Hepatocyte (in vitro differentiated cells): ENCODE results near the gene PSMD1. TPM values are rescaled to one million over a fixed set of nuclear protein-coding genes. Genes with fewer than 3 reads are reported as not detected.

ENCODE experiments used
- DNase-seq: peaks from one replicate; pipeline ENCODE4 v3.0.0-alpha.2; 2016; ENCODE audit warnings: low spot score
- H2AFZ ChIP-seq: fragments of 200-600 bp; sonication (generic); 2 replicates; pipeline ENCODE4 v1.6.0; 2016; ENCODE audit warnings: antibody characterized with exemption, mild to moderate bottlenecking
- H3K27ac ChIP-seq: fragments of 200-600 bp; sonication (generic); 2 replicates; pipeline ENCODE4 v1.5.1; 2016; ENCODE audit warnings: mild to moderate bottlenecking
- H3K27me3 ChIP-seq: fragments of 200-600 bp; sonication (generic); 2 replicates; pipeline ENCODE4 v1.6.1; 2016
- H3K36me3 ChIP-seq: fragments of 200-600 bp; sonication (generic); replicated peaks from 2 replicates; pipeline ENCODE4 v1.5.1; 2016; ENCODE audit warnings: low read depth; ENCODE audit not compliant: insufficient read depth
- H3K4me1 ChIP-seq: fragments of 200-600 bp; sonication (generic); 2 replicates; pipeline ENCODE4 v1.5.1; 2016; ENCODE audit warnings: mild to moderate bottlenecking, moderate library complexity; ENCODE audit not compliant: insufficient read depth
- H3K4me2 ChIP-seq: fragments of 200-600 bp; sonication (generic); 2 replicates; pipeline ENCODE4 v1.6.0; 2016
- H3K4me3 ChIP-seq: fragments of 200-600 bp; sonication (generic); 2 replicates; pipeline ENCODE4 v1.5.1; 2016; ENCODE audit warnings: mild to moderate bottlenecking
- H3K79me2 ChIP-seq: fragments of 200-600 bp; sonication (generic); 2 replicates; pipeline ENCODE4 v1.6.0; 2017; ENCODE audit warnings: mild to moderate bottlenecking
- H3K9me2 ChIP-seq: fragments of 200-600 bp; sonication (generic); replicated peaks from 2 replicates; pipeline ENCODE4 v1.6.0; 2017; ENCODE audit warnings: mild to moderate bottlenecking; ENCODE audit not compliant: insufficient read depth
- H3K9me3 ChIP-seq: fragments of 200-600 bp; sonication (generic); 2 replicates; pipeline ENCODE4 v1.5.1; 2016; ENCODE audit warnings: low read depth, mild to moderate bottlenecking
- H4K20me1 ChIP-seq: fragments of 200-600 bp; sonication (generic); 2 replicates; pipeline ENCODE4 v1.6.0; 2016; ENCODE audit warnings: mild to moderate bottlenecking; ENCODE audit not compliant: insufficient read depth, poor library complexity, severe bottlenecking
- EZH2 ChIP-seq: fragments of 200-600 bp; sonication (generic); IDR thresholded peaks from 2 replicates; pipeline ENCODE4 v1.6.1; 2016; ENCODE audit warnings: antibody characterized with exemption, mild to moderate bottlenecking, borderline replicate concordance
- EZH2phosphoT487 ChIP-seq: fragments of 200-600 bp; sonication (generic); IDR thresholded peaks from one replicate; pipeline ENCODE4 v1.6.1; 2018; ENCODE audit warnings: antibody characterized with exemption, mild to moderate bottlenecking, low read depth, moderate library complexity; ENCODE audit not compliant: unreplicated experiment, severe bottlenecking
- WGBS: methylation state at CpG from one replicate; pipeline ENCODE4 v1.1.6; 2016; ENCODE audit warnings: low lambda C conversion rate; ENCODE audit errors: missing lambda C conversion rate; 5-methylcytosine and 5-hydroxymethylcytosine counted together
- polyA plus RNA-seq: library from polyadenylated mRNA; unstranded; fragments of >200 nt; fragmentation: Nextera tagmentation; extraction: Ambion mirVana; gene quantifications from 2 replicates; pipeline ENCODE4 v1.2.1, GENCODE V29; 2016
- total RNA-seq: library from RNA; depleted of rRNA; stranded (reverse); fragments of >200 nt; gene quantifications from 2 replicates; pipeline ENCODE4 v1.2.3, GENCODE V29; 2014
- TF ChIP-seq, protein P1 (sequence below): fragments of 200-600 bp; sonication (generic); IDR thresholded peaks from 2 replicates; pipeline ENCODE4 v1.5.1; 2016; ENCODE audit warnings: antibody characterized with exemption, mild to moderate bottlenecking; ENCODE audit not compliant: poor library complexity

The PSMD1 gene
- total and polyA plus RNA-seq, 2 experiments from 2014 or later, result 92.9 to 106 TPM

DNA sequence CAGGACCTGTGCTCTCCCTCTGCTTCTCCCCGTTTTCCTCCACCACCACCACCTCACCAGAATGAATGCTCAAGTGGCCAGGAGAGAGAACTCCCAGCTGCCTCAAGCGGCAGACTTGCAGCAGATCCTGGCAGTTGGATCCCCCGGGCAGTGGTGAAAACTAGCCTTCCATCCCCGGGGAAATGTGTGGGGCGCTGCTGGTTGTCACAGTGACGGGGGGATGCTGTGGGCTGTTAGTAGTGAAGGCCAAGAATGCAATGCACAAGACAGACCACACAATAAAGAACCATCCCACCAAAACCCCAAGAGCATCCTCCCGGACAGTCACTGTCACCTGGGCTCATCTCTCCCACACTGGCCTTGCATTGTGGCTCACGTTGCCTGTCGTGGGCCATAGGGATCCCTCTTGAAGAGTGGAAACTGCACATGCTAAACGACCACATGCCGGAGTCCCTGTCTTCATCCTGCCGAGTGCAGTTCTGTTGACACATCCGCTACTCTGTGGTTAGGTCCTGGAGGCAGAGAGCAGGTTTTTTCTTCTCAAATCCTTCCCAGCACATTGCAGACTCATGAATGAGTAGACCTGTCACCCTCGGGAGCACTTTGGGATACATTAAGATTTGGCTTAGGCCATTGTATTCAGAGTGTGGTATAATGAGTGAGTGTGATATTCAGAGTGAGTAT is 47.3 kb upstream of the PSMD1 start:
- no peaks in the 10 kb centered on the region for H3K27me3 ChIP-seq
- H3K79me2 ChIP-seq, result no peaks in the 10 kb centered on the region
- TF ChIP-seq, protein P1, sequence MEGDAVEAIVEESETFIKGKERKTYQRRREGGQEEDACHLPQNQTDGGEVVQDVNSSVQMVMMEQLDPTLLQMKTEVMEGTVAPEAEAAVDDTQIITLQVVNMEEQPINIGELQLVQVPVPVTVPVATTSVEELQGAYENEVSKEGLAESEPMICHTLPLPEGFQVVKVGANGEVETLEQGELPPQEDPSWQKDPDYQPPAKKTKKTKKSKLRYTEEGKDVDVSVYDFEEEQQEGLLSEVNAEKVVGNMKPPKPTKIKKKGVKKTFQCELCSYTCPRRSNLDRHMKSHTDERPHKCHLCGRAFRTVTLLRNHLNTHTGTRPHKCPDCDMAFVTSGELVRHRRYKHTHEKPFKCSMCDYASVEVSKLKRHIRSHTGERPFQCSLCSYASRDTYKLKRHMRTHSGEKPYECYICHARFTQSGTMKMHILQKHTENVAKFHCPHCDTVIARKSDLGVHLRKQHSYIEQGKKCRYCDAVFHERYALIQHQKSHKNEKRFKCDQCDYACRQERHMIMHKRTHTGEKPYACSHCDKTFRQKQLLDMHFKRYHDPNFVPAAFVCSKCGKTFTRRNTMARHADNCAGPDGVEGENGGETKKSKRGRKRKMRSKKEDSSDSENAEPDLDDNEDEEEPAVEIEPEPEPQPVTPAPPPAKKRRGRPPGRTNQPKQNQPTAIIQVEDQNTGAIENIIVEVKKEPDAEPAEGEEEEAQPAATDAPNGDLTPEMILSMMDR, result no peak
- TF ChIP-seq EZH2phosphoT487 (no peak), EZH2 (no peak)
- no peak overlapping the region for H3K4me2 ChIP-seq
- no peak overlapping the region for H3K27ac ChIP-seq
- no peak overlapping the region for H2AFZ ChIP-seq
- no peaks in the 10 kb centered on the region for H3K9me3 ChIP-seq
- DNase-seq, result no peak
- no peaks in the 10 kb centered on the region for H4K20me1 ChIP-seq
- H3K4me3 ChIP-seq, result no peak overlapping the region
- 76% methylated on average over 14 of the region's 14 CpGs for whole genome bisulfite sequencing
- H3K36me3 ChIP-seq, result no peaks in the 10 kb centered on the region
- H3K9me2 ChIP-seq, result no peaks in the 10 kb centered on the region
- peaks cover 9% of the 10 kb centered on the region for H3K4me1 ChIP-seq

DNA sequence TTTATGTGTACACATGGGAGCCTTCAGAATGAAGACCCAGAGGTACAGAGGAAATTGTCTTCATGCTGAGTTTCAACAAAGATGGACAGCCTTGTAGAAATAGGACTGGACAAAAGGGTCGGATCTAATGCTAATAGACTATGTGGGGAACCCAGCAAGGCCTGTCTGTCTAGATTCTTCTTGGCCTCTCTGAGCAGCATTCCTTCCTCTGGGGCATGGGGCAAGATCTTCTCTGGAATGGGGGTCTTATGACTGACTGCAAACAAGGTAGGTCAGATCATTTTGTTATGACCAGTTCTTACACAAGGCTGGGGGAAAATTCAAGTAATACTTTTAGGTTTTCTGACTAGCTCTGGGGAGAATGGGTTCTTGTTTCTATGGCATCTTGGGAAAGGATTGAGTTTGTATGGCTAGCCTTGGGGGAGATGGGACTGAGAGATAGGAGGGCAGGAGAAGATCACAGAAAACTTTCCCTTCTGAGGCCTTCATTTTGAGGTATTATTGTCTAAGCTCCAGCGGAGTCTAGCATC is 46.4 kb upstream of the PSMD1 start:
- H3K79me2 ChIP-seq, result no peaks in the 10 kb centered on the region
- H3K27me3 ChIP-seq, result no peaks in the 10 kb centered on the region
- no peak overlapping the region for H3K27ac ChIP-seq
- no peak for DNase-seq
- no peaks in the 10 kb centered on the region for H3K9me3 ChIP-seq
- TF ChIP-seq EZH2phosphoT487 (no peak), EZH2 (no peak)
- TF ChIP-seq, protein P1, result no peak
- no peaks in the 10 kb centered on the region for H3K36me3 ChIP-seq
- peaks cover 9% of the 10 kb centered on the region for H3K4me1 ChIP-seq
- no peaks in the 10 kb centered on the region for H3K9me2 ChIP-seq
- no peak overlapping the region for H3K4me3 ChIP-seq
- no peaks in the 10 kb centered on the region for H4K20me1 ChIP-seq
- no peak overlapping the region for H2AFZ ChIP-seq
- no peak overlapping the region for H3K4me2 ChIP-seq
- WGBS, result 46% methylated on average over 2 of the region's 2 CpGs

DNA sequence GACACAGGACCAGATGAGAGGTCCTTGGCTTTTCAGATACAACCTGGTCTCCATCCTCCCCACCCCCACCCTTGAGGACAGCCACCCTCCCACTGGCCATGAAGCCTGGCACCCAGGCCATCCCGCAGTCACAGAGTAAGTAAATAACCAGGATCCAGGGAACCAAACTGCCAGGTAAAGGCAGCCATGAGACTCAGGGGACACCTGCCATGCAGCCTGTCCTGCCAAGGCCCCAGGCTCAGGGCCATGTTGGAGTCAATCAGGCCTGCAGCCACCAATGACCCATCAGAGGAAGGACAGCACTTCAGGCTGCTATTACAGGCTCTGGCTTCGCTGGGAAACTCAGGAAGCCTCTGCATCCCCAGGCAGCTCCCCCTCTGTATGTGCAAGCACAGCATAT is 45.1 kb upstream of the PSMD1 start:
- Histone ChIP-seq H3K4me2 (no peak overlapping the region), H3K27ac (no peak overlapping the region), H3K4me3 (no peak overlapping the region), H4K20me1 (no peaks in the 10 kb centered on the region), H3K27me3 (no peaks in the 10 kb centered on the region), H3K9me3 (no peaks in the 10 kb centered on the region), H3K4me1 (peaks cover 9% of the 10 kb centered on the region), H3K79me2 (no peaks in the 10 kb centered on the region), H2AFZ (no peak overlapping the region), H3K9me2 (no peaks in the 10 kb centered on the region), H3K36me3 (no peaks in the 10 kb centered on the region)
- DNase-seq, result no peak
- TF ChIP-seq, protein P1, result no peak
- TF ChIP-seq EZH2phosphoT487 (no peak), EZH2 (no peak)
- WGBS, result 68% methylated on average over 2 of the region's 2 CpGs
